Measurements from ENCODE around the gene CLMN. TPM values are rescaled to one million over a fixed set of nuclear protein-coding genes. Genes with fewer than 3 reads are reported as not detected.

CLMN gene
- total and polyA plus RNA-seq, 2 of the 13 experiments (the other 11 are each of a cell fraction or from before 2014, with no cell fraction given) = 15.1 to 16.7 TPM

- TF ChIP-seq, protein P1, sequence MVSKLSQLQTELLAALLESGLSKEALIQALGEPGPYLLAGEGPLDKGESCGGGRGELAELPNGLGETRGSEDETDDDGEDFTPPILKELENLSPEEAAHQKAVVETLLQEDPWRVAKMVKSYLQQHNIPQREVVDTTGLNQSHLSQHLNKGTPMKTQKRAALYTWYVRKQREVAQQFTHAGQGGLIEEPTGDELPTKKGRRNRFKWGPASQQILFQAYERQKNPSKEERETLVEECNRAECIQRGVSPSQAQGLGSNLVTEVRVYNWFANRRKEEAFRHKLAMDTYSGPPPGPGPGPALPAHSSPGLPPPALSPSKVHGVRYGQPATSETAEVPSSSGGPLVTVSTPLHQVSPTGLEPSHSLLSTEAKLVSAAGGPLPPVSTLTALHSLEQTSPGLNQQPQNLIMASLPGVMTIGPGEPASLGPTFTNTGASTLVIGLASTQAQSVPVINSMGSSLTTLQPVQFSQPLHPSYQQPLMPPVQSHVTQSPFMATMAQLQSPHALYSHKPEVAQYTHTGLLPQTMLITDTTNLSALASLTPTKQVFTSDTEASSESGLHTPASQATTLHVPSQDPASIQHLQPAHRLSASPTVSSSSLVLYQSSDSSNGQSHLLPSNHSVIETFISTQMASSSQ (IDR thresholded peaks at IDR 0.05; ENCODE audit: low read depth) = no peak
- TF ChIP-seq, protein P1 (CRISPR knock-in tag; IDR thresholded peaks at IDR 0.05; ENCODE audit: borderline replicate concordance) = peak; percentile 38; the same call in 1 of the 2 replicates
- no peak for TF ChIP-seq SP4 (CRISPR knock-in tag; IDR thresholded peaks at IDR 0.05)
- TF ChIP-seq ZNF407 (CRISPR knock-in tag; IDR thresholded peaks at IDR 0.05; ENCODE audit: not compliant biosample characterization) = no peak
- TF ChIP-seq, protein P2, sequence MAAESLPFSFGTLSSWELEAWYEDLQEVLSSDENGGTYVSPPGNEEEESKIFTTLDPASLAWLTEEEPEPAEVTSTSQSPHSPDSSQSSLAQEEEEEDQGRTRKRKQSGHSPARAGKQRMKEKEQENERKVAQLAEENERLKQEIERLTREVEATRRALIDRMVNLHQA (CRISPR knock-in tag; IDR thresholded peaks at IDR 0.05) = no peak
- no peak for TF ChIP-seq ZNF44 (CRISPR knock-in tag; IDR thresholded peaks at IDR 0.05)
- no peak for TF ChIP-seq ZNF282 (IDR thresholded peaks at IDR 0.05; ENCODE audit: partially characterized antibody)
- no peak for TF ChIP-seq CENPX (CRISPR knock-in tag; IDR thresholded peaks at IDR 0.05)
- TF ChIP-seq ZNF570 (CRISPR knock-in tag; IDR thresholded peaks at IDR 0.05; ENCODE audit: borderline replicate concordance) = no peak
- TF ChIP-seq SOX6 (IDR thresholded peaks at IDR 0.05) = no peak
- no peak for TF ChIP-seq SOX6 (CRISPR knock-in tag; IDR thresholded peaks at IDR 0.05)
- no peak for TF ChIP-seq EZH2 (conservative IDR thresholded peaks at IDR 0.05; ENCODE audit: low read depth, low read length)
- TF ChIP-seq ESRRA (CRISPR knock-in tag; IDR thresholded peaks at IDR 0.05; ENCODE audit: low read depth) = no peak
- TF ChIP-seq RXRA (CRISPR knock-in tag; IDR thresholded peaks at IDR 0.05) = peak; percentile 48; the same call in 1 of the 2 replicates
- TF ChIP-seq TBX2 (CRISPR knock-in tag; IDR thresholded peaks at IDR 0.05; ENCODE audit: borderline replicate concordance) = peak; percentile 30; the same call in 1 of the 2 replicates
- 0 out of 2 replicates have a peak, but pooled peaks have one; percentile 31 for TF ChIP-seq SP5 (CRISPR knock-in tag; IDR thresholded peaks at IDR 0.05; ENCODE audit: borderline replicate concordance, low read depth)
- TF ChIP-seq ZC3H4 (CRISPR knock-in tag; IDR thresholded peaks at IDR 0.05; ENCODE audit: borderline replicate concordance) = no peak
Measured at GRCh38 chr14:95318399-95319311, 1.1 kb downstream of the CLMN start (continued).

All from HepG2 (cell line).